Esophagus muscularis mucosa (tissue), 4 donors: Measurements from ENCODE around the gene EXOC6B. TPM values are rescaled to one million over a fixed set of nuclear protein-coding genes. Genes with fewer than 3 reads are reported as not detected.
"Not testable (repeated sequence)": the region's sequence is repeated elsewhere in the genome, so short reads cannot be mapped to it uniquely, and the experiment has no call there.

Source experiments
- DNase-seq: peaks from one replicate; pipeline ENCODE4 v3.0.0-alpha.2; 2017; ENCODE audit errors: extremely low spot score
- H3K27ac ChIP-seq, 4 donors: fragments of 200-600 bp; sonication (generic); replicated peaks in 1 of 4; 1 replicate in 3 of 4; 2 replicates in 1 of 4; pipeline ENCODE4 v1.5.1; 2016 to 2019; ENCODE audit warnings: mild to moderate bottlenecking in 1 of 4
- H3K27me3 ChIP-seq, 4 donors: fragments of 200-600 bp; sonication (generic); one replicate each; pipeline versions ENCODE4 v1.5.1 to v1.6.0; 2016 to 2019
- H3K36me3 ChIP-seq, 4 donors: fragments of 200-600 bp; sonication (generic); one replicate each; pipeline ENCODE4 v1.5.1; 2016 to 2019
- H3K4me1 ChIP-seq, 4 donors: fragments of 200-600 bp; sonication (generic); one replicate each; pipeline ENCODE4 v1.5.1; 2016 to 2019
- H3K4me3 ChIP-seq, 4 donors: fragments of 200-600 bp; sonication (generic); 1 replicate in 2 of 4; 2 replicates in 2 of 4; pipeline ENCODE4 v1.5.1; 2016 to 2019; ENCODE audit warnings: mild to moderate bottlenecking in 4 of 4, moderate library complexity in 1 of 4
- H3K9me3 ChIP-seq, 4 donors: fragments of 200-600 bp; sonication (generic); 1 replicate in 3 of 4; 2 replicates in 1 of 4; pipeline ENCODE4 v1.5.1; 2016 to 2019
- EP300 ChIP-seq: sonication (generic); formaldehyde crosslinking; IDR thresholded peaks from one replicate; pipeline ENCODE4 v1.6.1; 2017; ENCODE audit warnings: antibody characterized with exemption
- POLR2A ChIP-seq: fragments of 450-650 bp; IDR thresholded peaks from one replicate; pipeline ENCODE4 v1.6.1; 2017; ENCODE audit warnings: antibody characterized with exemption, moderate library complexity, mild to moderate bottlenecking, low read depth
- POLR2AphosphoS5 ChIP-seq, 2 donors: sonication (generic); formaldehyde crosslinking; IDR thresholded peaks; one replicate each; pipeline ENCODE4 v1.6.1; 2017; ENCODE audit warnings: antibody characterized with exemption in 2 of 2
- WGBS: methylation state at CpG from one replicate; pipeline ENCODE4 v1.1.5; 2018; 5-methylcytosine and 5-hydroxymethylcytosine counted together
- intact Hi-C: fragments of 100-400 bp; cut with DNase I; formaldehyde crosslinking; loops from one replicate; pipeline ENCODE4 v1.15.1; 2023
- total RNA-seq, 4 donors: library from RNA; depleted of rRNA; stranded (reverse); fragments of >200 nt; gene quantifications; one replicate each; pipeline versions ENCODE4 v1.1.0 to v1.2.1, GENCODE V29; 2016
- TF ChIP-seq, protein P1 (sequence below), 3 experiments: fragments of 200-600 bp in 2 of 3; fragments of 450-650 bp in 1 of 3; sonication (generic) in 2 of 3; IDR thresholded peaks; one replicate each; pipeline ENCODE4 v1.5.1; 2017 to 2019; ENCODE audit warnings: antibody characterized with exemption in 3 of 3, mild to moderate bottlenecking in 2 of 3, moderate library complexity in 1 of 3

The EXOC6B gene
- total RNA-seq, 4 donors from 2014 or later: 24.5 to 45.9 (median 37.4) TPM

GRCh38 chr2:72539071-72539552 lies 286.7 kb downstream of the EXOC6B start:
- Histone ChIP-seq H3K9me3 (no peaks in the 10 kb centered on the region), H3K27ac (peak overlapping the region in 1 of 4 donors; percentile 20), H3K4me3 (no peak overlapping the region), H3K27me3 (no peaks in the 10 kb centered on the region), H3K4me1 (no peaks in the 10 kb centered on the region), H3K36me3 (no peaks in the 10 kb centered on the region)
- TF ChIP-seq POLR2AphosphoS5 (IDR thresholded peaks at IDR 0.05): no peak
- TF ChIP-seq, protein P1, sequence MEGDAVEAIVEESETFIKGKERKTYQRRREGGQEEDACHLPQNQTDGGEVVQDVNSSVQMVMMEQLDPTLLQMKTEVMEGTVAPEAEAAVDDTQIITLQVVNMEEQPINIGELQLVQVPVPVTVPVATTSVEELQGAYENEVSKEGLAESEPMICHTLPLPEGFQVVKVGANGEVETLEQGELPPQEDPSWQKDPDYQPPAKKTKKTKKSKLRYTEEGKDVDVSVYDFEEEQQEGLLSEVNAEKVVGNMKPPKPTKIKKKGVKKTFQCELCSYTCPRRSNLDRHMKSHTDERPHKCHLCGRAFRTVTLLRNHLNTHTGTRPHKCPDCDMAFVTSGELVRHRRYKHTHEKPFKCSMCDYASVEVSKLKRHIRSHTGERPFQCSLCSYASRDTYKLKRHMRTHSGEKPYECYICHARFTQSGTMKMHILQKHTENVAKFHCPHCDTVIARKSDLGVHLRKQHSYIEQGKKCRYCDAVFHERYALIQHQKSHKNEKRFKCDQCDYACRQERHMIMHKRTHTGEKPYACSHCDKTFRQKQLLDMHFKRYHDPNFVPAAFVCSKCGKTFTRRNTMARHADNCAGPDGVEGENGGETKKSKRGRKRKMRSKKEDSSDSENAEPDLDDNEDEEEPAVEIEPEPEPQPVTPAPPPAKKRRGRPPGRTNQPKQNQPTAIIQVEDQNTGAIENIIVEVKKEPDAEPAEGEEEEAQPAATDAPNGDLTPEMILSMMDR (IDR thresholded peaks at IDR 0.05): no peak
- TF ChIP-seq EP300: no peak
- no peak for TF ChIP-seq POLR2A
- WGBS: 46% methylated on average over 2 of the region's 2 CpGs
- intact Hi-C loops: no loop called here
- no peak for DNase-seq

- WGBS: 87% methylated on average over 2 of the region's 2 CpGs
- intact Hi-C loops: no loop called here
Observed at GRCh38 chr2:72538486-72538885, 287.3 kb downstream of the EXOC6B start.

DNA sequence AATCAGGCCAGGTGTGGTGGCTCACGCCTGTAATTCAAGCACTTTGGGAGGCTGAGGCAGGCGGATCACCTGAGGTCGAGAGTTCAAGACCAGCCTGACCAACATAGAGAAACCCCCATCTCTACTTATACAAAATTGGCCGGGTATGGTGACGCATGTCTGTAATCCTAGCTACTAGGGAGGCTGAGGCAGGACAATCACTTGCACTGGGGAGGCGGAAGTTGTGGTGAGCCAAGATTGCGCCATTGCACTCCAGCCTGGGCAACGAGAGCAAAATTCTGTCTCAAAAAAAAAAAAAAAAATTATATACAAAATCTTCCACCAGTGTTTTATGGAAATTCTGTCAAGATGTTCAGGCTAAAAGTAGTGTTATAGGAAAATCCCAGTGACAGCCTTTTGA lies 290.2 kb downstream of the EXOC6B start:
- H3K9me3 ChIP-seq, H3K27me3 ChIP-seq, H3K4me1 ChIP-seq, intact Hi-C loops, H3K36me3 ChIP-seq, H3K4me3 ChIP-seq, DNase-seq, H3K27ac ChIP-seq: not testable (repeated sequence)
- 94% methylated on average over 8 of the region's 8 CpGs for WGBS

More at GRCh38 chr2:72538486-72538885, 287.3 kb downstream of the EXOC6B start:
- H3K9me3 ChIP-seq: no peaks in the 10 kb centered on the region
- H3K4me3 ChIP-seq: no peak overlapping the region
- H3K27ac ChIP-seq: peak overlapping the region in 1 of 4 donors; percentile 20
- DNase-seq: no peak
- TF ChIP-seq EP300 (no peak), POLR2AphosphoS5 (IDR thresholded peaks at IDR 0.05) (no peak), POLR2A (no peak)
- TF ChIP-seq, protein P1 (IDR thresholded peaks at IDR 0.05): no peak
- H3K4me1 ChIP-seq: peaks cover 0 to under 1% (median 0%) of the 10 kb centered on the region in 4 donors
- H3K27me3 ChIP-seq: no peaks in the 10 kb centered on the region
- no peaks in the 10 kb centered on the region for H3K36me3 ChIP-seq

DNA sequence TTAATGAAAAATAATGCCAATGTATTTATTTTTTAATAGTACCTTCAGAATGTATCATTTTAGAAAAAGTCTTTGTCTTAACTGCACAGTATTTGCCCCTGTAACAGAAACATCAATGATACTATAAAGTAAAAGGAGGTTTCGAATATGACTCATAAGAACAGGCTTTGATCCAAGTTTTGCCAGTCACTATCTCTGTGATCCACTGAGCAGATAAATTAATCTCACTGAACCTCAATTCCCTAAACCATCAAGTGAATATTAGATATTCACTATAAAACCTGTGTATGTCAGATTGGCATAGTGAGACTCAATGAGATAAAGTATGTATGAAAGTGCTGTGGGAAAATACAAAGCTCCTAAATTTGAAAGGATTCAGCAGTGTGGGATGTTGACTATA lies 292.1 kb downstream of the EXOC6B start:
- 63% methylated on average over 1 of the region's 1 CpG for WGBS
- Histone ChIP-seq H3K27me3 (no peaks in the 10 kb centered on the region), H3K36me3 (no peaks in the 10 kb centered on the region), H3K9me3 (no peaks in the 10 kb centered on the region), H3K4me3 (no peak overlapping the region), H3K4me1 (peaks cover 0 to 7% (median 2%) of the 10 kb centered on the region in 4 donors), H3K27ac (no peak overlapping the region)
- TF ChIP-seq, protein P1 (IDR thresholded peaks at IDR 0.05): no peak
- TF ChIP-seq POLR2A: no peak
- no peak for TF ChIP-seq POLR2AphosphoS5 (IDR thresholded peaks at IDR 0.05)
- no peak for TF ChIP-seq EP300
- no peak for DNase-seq
- intact Hi-C loops: no loop called here

GRCh38 chr2:72527424-72527823 lies 298.4 kb downstream of the EXOC6B start:
- intact Hi-C loops: no loop called here
- Histone ChIP-seq H3K27me3 (no peaks in the 10 kb centered on the region), H3K9me3 (no peaks in the 10 kb centered on the region), H3K27ac (no peak overlapping the region), H3K4me3 (no peak overlapping the region), H3K36me3 (no peaks in the 10 kb centered on the region), H3K4me1 (no peaks in the 10 kb centered on the region)
- no peak for TF ChIP-seq POLR2A
- TF ChIP-seq, protein P1 (IDR thresholded peaks at IDR 0.05): no peak
- no peak for TF ChIP-seq POLR2AphosphoS5 (IDR thresholded peaks at IDR 0.05)
- no peak for TF ChIP-seq EP300
- WGBS: 100% methylated on average over 1 of the region's 1 CpG
- DNase-seq: no peak
